SK-N-MC (cell line): ENCODE measurements around the gene RDM1.

Experiments used
- DNase-seq: peaks from one replicate; pipeline ENCODE4 v3.0.0-alpha.2; 2011; ENCODE audit warnings: low read depth, low spot score
- H3K27ac ChIP-seq: fragments of 200-600 bp; sonication (generic); 2 replicates; pipeline ENCODE4 v1.5.1; 2016; ENCODE audit warnings: mixed run types
- H3K36me3 ChIP-seq: fragments of 200-600 bp; sonication (generic); 2 replicates; pipeline ENCODE4 v1.6.1; 2017; ENCODE audit warnings: antibody characterized with exemption, low read length, mixed read lengths; ENCODE audit not compliant: insufficient read depth
- H3K4me3 ChIP-seq: fragments of 200-600 bp; sonication (generic); 2 replicates; pipeline ENCODE4 v1.5.1; 2016
- H3K9ac ChIP-seq: fragments of 200-600 bp; sonication (generic); 2 replicates; pipeline ENCODE4 v1.8.0; 2017; ENCODE audit warnings: mixed run types, mixed read lengths; ENCODE audit not compliant: insufficient read length
- H3K9me3 ChIP-seq: fragments of 200-600 bp; sonication (generic); 2 replicates; pipeline ENCODE4 v1.6.1; 2017; ENCODE audit warnings: low read depth, mild to moderate bottlenecking, antibody characterized with exemption, low read length, moderate library complexity, mixed read lengths
- EZH2 ChIP-seq: fragments of 200-600 bp; sonication (generic); IDR thresholded peaks from one replicate; pipeline ENCODE4 v1.6.1; 2017; ENCODE audit warnings: antibody characterized with exemption
- FOXP2 ChIP-seq: optimal IDR thresholded peaks from 2 replicates; pipeline ENCODE3; 2011; ENCODE audit warnings: mild to moderate bottlenecking, moderate library complexity; ENCODE audit not compliant: insufficient read depth; ENCODE audit errors: extremely low read length, control extremely low read depth
- POLR2AphosphoS5 ChIP-seq: IDR thresholded peaks from 2 replicates; pipeline ENCODE4 v1.6.1; 2012; ENCODE audit warnings: mild to moderate bottlenecking, low read depth, low read length, borderline replicate concordance

Gene RDM1

GRCh38 chr17:35870906-35871819, 59.4 kb downstream of the RDM1 start:
- H3K27ac ChIP-seq = no peak overlapping the region
- H3K9ac ChIP-seq = no peak overlapping the region
- no peak overlapping the region for H3K4me3 ChIP-seq
- no peak for DNase-seq
- no peaks in the 10 kb centered on the region for H3K36me3 ChIP-seq
- no peak for TF ChIP-seq FOXP2
- TF ChIP-seq EZH2 = no peak
- TF ChIP-seq POLR2AphosphoS5 = no peak
- H3K9me3 ChIP-seq = no peaks in the 10 kb centered on the region

GRCh38 chr17:35868737-35869136, 61.8 kb downstream of the RDM1 start, which contains the start of gene HEATR9:
Gene HEATR9, minus strand, starts transcription at chr17:35868891. Its CDS starts 149 bp downstream, at chr17:35868742.
- TF ChIP-seq FOXP2 = no peak
- no peak for TF ChIP-seq POLR2AphosphoS5
- TF ChIP-seq EZH2 = no peak
- DNase-seq = no peak

More at GRCh38 chr17:35868737-35869136, 61.8 kb downstream of the RDM1 start, which contains the start of gene HEATR9:
- no peaks in the 10 kb centered on the region for H3K36me3 ChIP-seq
- no peak within 1 kb of the TSS for H3K4me3 ChIP-seq
- H3K27ac ChIP-seq = no peak within 1 kb of the TSS
- no peaks in the 10 kb centered on the region for H3K9me3 ChIP-seq
- no peak within 1 kb of the TSS for H3K9ac ChIP-seq
